ENCODE data around the gene LTB4R2.
A peak's percentile ranks its signal among the peaks of the same experiment; 100 is the strongest.

Gene LTB4R2

DNA sequence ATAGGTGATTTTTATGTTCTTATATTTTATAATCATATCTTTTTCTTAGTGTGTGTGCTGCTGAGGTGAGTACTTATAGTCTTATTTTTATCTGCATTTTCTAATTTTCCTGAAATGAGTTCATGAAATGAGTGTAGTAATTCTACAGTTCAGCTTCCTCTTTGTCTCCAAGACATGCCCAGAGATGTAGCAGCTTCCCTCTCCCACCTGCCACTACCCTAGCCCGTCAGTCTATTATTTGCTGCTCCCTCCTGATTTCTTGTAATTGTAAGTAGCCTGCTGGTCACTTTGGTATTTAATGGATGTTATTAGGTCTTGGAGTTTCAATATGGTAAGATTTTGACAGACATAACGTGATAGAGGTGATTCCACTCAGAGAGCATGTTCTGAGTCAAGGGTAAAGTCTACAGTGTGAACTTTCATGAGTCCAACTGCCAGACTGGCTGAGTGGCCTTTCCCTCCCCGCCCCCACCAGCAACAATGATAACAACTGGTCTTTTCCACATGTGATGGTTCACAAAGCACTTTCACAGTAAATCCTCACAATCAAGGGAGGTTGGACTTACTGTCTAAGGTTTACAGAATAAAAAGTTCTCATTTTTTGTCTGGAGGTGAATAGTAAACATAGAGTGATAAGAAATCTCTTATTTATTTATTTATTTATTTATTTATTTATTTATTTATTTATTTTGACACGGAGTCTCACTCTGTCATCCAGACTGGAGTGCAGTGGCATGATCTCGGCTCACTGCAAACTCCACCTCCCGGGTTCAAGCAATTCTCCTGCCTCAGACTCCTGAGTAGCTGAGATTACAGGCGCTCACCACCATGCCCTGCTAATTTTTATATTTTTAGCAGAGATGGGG lies 34.1 kb downstream of the LTB4R2 start:
- Histone ChIP-seq H3K4me3 (ENCODE audit: low read depth, low read length) (no peak overlapping the region), H3K36me3 (ENCODE audit: control insufficient read depth in 2 of 2, insufficient read depth in 1 of 2, low read length in 2 of 2) (no peaks in the 10 kb centered on the region), H3K27ac (ENCODE audit: extremely low read depth, low read depth, low read length) (no peak overlapping the region), H3K9me3 (ENCODE audit: control insufficient read depth, insufficient read depth, low read depth, low read length) (no peaks in the 10 kb centered on the region), H3K4me1 (ENCODE audit: control insufficient read depth, insufficient read depth, low read length) (no peaks in the 10 kb centered on the region)
- TF ChIP-seq ZNF394 (tag by site-specific recombination; IDR thresholded peaks at IDR 0.05; ENCODE audit: borderline replicate concordance) = peak; percentile 90; the same call in 1 of the 2 replicates
- 0 out of 2 replicates have a peak, but pooled peaks have one; percentile 25 for TF ChIP-seq ZNF19 (tag by site-specific recombination; IDR thresholded peaks at IDR 0.05; ENCODE audit: low read depth)
- peak; percentile 48; the same call in 1 of the 2 replicates for TF ChIP-seq ZBTB8A (tag by site-specific recombination; IDR thresholded peaks at IDR 0.05)
- peak; percentile 57 for TF ChIP-seq ZNF426 (tag by site-specific recombination; IDR thresholded peaks at IDR 0.05)
- TF ChIP-seq, protein P1, sequence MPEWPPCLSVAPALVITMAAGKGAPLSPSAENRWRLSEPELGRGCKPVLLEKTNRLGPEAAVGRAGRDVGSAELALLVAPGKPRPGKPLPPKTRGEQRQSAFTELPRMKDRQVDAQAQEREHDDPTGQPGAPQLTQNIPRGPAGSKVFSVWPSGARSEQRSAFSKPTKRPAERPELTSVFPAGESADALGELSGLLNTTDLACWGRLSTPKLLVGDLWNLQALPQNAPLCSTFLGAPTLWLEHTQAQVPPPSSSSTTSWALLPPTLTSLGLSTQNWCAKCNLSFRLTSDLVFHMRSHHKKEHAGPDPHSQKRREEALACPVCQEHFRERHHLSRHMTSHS (tag by site-specific recombination; IDR thresholded peaks at IDR 0.05) = no peak
- TF ChIP-seq ZNF140 (tag by site-specific recombination; IDR thresholded peaks at IDR 0.05) = 0 out of 2 replicates have a peak, but pooled peaks have one; percentile 21
- TF ChIP-seq ZBTB7A (tag by site-specific recombination; IDR thresholded peaks at IDR 0.05; ENCODE audit: low read depth) = no peak
- TF ChIP-seq ZNF433 (tag by site-specific recombination; IDR thresholded peaks at IDR 0.05; ENCODE audit: low read depth) = 0 out of 2 replicates have a peak, but pooled peaks have one; percentile 7
- TF ChIP-seq ZNF211 (tag by site-specific recombination; IDR thresholded peaks at IDR 0.05; ENCODE audit: low read depth) = no peak
- TF ChIP-seq ZNF629 (tag by site-specific recombination; IDR thresholded peaks at IDR 0.05) = 0 out of 2 replicates have a peak, but pooled peaks have one; percentile 22
- peak; percentile 64 for TF ChIP-seq ZNF623 (tag by site-specific recombination; IDR thresholded peaks at IDR 0.05)
- TF ChIP-seq, protein P2, sequence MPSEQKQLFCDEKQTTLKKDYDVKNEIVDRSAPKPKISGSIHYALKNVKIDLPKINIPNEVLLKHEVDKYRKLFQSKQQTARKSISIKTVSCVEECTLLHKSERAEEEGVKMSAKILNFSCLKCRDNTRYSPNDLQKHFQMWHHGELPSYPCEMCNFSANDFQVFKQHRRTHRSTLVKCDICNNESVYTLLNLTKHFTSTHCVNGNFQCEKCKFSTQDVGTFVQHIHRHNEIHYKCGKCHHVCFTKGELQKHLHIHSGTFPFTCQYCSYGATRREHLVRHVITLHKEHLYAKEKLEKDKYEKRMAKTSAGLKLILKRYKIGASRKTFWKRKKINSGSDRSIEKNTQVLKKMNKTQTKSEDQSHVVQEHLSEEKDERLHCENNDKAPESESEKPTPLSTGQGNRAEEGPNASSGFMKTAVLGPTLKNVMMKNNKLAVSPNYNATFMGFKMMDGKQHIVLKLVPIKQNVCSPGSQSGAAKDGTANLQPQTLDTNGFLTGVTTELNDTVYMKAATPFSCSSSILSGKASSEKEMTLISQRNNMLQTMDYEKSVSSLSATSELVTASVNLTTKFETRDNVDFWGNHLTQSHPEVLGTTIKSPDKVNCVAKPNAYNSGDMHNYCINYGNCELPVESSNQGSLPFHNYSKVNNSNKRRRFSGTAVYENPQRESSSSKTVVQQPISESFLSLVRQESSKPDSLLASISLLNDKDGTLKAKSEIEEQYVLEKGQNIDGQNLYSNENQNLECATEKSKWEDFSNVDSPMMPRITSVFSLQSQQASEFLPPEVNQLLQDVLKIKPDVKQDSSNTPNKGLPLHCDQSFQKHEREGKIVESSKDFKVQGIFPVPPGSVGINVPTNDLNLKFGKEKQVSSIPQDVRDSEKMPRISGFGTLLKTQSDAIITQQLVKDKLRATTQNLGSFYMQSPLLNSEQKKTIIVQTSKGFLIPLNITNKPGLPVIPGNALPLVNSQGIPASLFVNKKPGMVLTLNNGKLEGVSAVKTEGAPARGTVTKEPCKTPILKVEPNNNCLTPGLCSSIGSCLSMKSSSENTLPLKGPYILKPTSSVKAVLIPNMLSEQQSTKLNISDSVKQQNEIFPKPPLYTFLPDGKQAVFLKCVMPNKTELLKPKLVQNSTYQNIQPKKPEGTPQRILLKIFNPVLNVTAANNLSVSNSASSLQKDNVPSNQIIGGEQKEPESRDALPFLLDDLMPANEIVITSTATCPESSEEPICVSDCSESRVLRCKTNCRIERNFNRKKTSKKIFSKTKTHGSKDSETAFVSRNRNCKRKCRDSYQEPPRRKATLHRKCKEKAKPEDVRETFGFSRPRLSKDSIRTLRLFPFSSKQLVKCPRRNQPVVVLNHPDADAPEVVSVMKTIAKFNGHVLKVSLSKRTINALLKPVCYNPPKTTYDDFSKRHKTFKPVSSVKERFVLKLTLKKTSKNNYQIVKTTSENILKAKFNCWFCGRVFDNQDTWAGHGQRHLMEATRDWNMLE (tag by site-specific recombination; conservative IDR thresholded peaks at IDR 0.05; ENCODE audit: low read depth) = peak; percentile 77; the same call in 1 of the 2 replicates
- TF ChIP-seq ZNF555 (tag by site-specific recombination; conservative IDR thresholded peaks at IDR 0.05) = peak; percentile 46
- TF ChIP-seq ZNF266 (tag by site-specific recombination; IDR thresholded peaks at IDR 0.05; ENCODE audit: low read depth) = peak; percentile 40; the same call in 1 of the 2 replicates
- TF ChIP-seq, protein P3, sequence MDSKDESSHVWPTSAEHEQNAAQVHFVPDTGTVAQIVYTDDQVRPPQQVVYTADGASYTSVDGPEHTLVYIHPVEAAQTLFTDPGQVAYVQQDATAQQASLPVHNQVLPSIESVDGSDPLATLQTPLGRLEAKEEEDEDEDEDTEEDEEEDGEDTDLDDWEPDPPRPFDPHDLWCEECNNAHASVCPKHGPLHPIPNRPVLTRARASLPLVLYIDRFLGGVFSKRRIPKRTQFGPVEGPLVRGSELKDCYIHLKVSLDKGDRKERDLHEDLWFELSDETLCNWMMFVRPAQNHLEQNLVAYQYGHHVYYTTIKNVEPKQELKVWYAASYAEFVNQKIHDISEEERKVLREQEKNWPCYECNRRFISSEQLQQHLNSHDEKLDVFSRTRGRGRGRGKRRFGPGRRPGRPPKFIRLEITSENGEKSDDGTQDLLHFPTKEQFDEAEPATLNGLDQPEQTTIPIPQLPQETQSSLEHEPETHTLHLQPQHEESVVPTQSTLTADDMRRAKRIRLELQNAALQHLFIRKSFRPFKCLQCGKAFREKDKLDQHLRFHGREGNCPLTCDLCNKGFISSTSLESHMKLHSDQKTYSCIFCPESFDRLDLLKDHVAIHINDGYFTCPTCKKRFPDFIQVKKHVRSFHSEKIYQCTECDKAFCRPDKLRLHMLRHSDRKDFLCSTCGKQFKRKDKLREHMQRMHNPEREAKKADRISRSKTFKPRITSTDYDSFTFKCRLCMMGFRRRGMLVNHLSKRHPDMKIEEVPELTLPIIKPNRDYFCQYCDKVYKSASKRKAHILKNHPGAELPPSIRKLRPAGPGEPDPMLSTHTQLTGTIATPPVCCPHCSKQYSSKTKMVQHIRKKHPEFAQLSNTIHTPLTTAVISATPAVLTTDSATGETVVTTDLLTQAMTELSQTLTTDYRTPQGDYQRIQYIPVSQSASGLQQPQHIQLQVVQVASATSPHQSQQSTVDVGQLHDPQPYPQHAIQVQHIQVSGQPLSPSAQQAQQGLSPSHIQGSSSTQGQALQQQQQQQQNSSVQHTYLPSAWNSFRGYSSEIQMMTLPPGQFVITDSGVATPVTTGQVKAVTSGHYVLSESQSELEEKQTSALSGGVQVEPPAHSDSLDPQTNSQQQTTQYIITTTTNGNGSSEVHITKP (tag by site-specific recombination; IDR thresholded peaks at IDR 0.05) = no peak
- TF ChIP-seq ZBTB21 (tag by site-specific recombination; IDR thresholded peaks at IDR 0.05) = 0 out of 2 replicates have a peak, but pooled peaks have one; percentile 41
- TF ChIP-seq ZNF624 (tag by site-specific recombination; IDR thresholded peaks at IDR 0.05) = no peak
- ChIA-PET POLR2A (no interaction called here), CTCF (interaction anchor here (0.5 to 2.8 kb wide), 6 partner anchors 11 to 93 kb away, joined by 3 to 17 read pairs (median 4); no protein-coding TSS in a partner anchor)
